OCI-LY7 (cell line): ENCODE data around the gene UBE2N.

Experiments used
- EZH2phosphoT487 ChIP-seq: fragments of 200-600 bp; sonication (generic); IDR thresholded peaks from 2 replicates; pipeline ENCODE4 v1.6.1; 2018; ENCODE audit warnings: low read depth, borderline replicate concordance, mild to moderate bottlenecking, mixed run types, antibody characterized with exemption, low read length, moderate library complexity, mixed read lengths
- TF ChIP-seq, protein P1 (sequence below): fragments of 200-600 bp; sonication (generic); conservative IDR thresholded peaks from 2 replicates; pipeline ENCODE4 v1.5.1; 2014; ENCODE audit warnings: mild to moderate bottlenecking, antibody characterized with exemption, low read length, moderate library complexity, mixed read lengths

DNA sequence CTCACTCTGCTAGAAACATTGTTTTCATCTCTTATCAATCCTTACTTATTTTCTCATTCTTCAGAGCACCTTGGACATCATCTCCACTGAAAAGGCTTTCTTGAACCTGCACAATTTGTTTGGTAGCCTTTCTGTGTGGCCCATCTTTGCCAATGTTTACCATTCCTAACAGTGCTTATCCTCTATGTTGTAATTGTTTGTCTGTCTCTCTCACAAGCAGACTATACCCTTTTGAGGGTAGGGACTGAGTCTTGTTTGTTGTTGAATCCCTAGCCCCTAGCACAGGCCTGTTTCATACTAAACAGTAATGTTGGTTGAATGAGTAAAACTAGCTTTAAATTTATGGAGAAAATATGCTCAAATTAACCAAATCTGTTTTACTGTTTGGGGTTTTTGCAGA lies 34.8 kb upstream of the UBE2N start:
- TF ChIP-seq, protein P1, sequence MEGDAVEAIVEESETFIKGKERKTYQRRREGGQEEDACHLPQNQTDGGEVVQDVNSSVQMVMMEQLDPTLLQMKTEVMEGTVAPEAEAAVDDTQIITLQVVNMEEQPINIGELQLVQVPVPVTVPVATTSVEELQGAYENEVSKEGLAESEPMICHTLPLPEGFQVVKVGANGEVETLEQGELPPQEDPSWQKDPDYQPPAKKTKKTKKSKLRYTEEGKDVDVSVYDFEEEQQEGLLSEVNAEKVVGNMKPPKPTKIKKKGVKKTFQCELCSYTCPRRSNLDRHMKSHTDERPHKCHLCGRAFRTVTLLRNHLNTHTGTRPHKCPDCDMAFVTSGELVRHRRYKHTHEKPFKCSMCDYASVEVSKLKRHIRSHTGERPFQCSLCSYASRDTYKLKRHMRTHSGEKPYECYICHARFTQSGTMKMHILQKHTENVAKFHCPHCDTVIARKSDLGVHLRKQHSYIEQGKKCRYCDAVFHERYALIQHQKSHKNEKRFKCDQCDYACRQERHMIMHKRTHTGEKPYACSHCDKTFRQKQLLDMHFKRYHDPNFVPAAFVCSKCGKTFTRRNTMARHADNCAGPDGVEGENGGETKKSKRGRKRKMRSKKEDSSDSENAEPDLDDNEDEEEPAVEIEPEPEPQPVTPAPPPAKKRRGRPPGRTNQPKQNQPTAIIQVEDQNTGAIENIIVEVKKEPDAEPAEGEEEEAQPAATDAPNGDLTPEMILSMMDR = no peak
- TF ChIP-seq EZH2phosphoT487 = no peak
